GM18520 (cell line): ENCODE results near the gene NEK7.

Source experiments
- ATAC-seq: cut with Tn5 transposase; IDR thresholded peaks from one replicate; pipeline ENCODE4 v1.9.1; 2021; ENCODE audit not compliant: unreplicated experiment

NEK7 gene

DNA sequence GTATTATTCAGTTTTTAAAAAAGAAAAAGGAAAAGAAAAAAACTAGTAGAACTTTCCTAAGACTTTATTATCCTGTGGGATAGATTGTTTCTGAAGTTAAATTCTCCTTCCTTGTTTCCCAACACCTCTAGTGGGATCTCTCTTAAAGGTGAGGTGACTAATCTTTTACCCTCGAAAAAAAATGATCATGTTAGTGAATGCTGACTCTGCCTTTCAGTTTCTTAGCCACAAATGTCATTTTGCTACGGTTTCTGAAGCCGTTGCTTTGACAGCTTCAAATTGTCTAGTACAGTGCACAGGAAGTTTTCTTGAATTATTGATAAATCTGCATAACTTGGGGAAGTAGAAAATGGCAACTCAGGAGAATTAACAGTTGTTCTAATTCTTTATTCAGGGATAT is 13.0 kb upstream of the NEK7 start:
- ATAC-seq = no peak

DNA sequence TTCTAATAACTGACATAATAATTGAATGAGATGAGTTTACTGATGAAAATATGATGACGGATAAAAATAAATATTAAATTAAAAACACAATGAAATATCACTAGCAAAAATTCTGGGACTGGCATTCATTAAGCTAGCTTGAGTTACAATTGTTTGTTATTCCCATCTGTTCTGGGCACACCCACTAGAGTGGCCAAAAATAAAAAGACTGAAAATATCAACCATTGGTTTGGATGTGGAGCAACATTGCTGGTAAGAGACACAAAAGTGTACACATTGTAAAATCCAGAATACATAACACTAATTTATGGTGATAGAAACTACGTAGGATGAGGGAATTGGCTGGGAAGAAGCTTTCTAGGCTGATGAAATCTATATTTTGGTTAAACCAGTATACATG is 9.6 kb upstream of the NEK7 start:
- ATAC-seq = no peak

DNA sequence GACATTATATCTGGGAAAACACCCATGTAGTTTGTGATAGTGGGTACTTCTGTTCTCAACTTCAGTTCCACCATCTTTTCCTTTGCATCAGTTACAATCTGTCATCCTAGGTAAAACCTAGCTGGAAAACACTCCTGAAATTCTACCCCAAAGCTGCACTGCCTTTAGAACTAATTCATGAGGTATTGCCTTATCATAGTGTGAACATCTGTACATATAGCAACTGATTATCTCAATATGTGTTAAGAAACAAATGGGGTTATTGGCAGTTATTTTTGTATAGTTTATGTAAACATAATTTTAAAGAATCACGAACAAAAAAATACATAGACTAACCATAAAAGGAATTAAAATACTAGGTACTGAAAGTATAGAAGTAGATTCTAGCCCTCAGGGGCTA is 6.4 kb upstream of the NEK7 start:
- ATAC-seq = no peak

DNA sequence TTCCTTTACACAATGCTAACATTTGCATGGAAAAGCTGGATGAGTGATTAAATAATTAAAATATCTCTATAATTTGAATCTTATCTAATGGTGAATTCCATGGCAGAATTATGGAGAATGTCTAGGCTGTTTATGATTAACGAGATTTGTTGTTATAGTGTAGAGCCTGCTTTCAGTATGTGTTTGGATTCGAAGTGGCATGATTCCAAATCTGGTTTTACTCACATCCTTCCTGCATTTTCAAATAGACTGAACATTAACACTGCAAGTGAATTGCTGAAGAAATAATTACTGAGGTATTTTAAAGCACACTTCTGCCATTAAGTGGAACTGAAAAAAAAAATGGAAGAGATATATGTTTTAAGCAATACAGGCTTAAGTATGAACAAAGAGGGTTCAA is 5.1 kb upstream of the NEK7 start:
- no peak for ATAC-seq

DNA sequence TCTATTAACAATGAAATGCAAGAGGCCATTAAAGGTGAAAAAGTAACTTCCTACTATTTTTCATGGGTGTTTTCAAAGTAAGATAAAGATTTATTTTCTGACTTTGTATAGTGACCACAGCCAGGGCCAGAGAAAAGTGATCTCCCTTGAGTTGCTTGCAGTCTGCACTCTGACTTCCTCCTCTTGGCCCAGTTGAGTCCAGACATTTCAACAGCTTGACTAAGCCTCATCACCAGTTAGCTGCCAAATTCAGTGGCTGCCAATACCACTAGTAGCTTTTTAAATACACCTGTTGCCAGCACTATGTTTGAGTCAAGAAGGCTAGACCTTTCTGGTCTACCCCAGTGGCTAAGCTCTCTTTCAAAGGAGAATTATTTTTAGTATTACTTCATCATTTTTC is 3.7 kb upstream of the NEK7 start:
- ATAC-seq = no peak

DNA sequence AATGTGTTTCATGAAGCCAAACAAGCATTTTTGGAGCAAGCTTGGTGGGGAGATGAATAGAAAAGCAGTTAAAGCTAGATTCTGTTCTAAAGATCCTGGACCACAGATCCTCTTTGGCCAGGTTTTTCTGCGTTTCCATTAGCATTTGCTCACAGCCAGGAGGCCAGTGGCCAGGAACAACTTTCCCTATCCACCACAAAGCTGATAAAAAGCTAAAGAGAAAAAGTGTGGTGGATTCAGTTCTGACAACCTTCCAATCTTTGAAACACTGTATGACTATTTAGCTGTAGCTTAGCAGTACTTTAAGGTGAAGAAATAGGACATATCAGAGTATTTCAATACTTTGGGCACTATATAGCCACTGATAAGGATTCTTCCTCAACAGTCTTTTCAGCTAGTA is 3.0 kb upstream of the NEK7 start:
- no peak for ATAC-seq

DNA sequence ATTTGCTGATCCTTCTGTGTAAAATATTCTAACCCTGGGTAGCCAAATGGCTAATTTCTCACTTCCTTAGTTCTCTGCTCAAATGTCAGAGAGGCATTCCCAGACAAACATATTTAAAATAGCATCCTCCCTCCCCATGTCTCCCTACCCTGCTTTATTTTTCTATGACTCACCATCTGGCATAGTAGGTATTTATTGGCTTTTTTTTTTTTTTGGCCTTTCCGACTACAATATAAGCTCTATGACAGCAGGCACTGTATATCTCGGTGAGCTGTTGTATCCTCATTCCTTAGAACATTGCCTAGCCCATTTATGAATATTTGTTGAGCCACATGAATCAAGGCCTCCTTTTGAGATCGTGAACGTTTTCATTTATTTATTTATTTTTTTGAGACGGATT is 1.5 kb upstream of the NEK7 start:
- no peak for ATAC-seq

DNA sequence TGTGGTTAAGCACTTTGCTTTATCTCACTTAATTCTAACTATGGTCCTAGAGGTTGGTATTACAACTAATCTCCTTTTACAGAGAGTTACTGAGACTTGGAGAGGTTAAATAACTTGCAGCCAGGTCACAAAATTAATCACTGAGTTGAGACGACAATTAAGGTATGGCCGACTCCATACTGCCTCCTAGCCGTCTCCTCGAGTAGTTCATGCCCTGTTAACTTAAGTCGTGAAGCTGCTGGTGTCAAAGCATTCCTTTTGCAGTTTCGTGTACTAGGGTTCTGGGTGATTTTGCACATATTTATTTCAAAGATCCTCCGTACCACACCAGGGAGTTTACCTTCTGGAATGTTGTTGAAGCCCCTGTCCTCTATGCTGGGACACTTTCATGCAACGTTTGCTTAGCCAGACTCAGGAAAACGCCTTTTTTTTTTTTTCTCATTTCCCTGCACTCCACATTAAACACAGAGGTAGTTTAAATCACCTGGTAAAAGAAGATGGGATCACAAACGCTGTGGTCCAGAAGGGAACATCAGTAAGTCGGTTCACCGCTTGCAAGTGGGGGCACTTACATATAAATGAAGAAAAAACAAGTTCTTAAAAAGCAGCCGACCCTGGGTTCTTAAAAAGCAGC is 570 bp upstream of the NEK7 start:
- ATAC-seq = no peak

DNA sequence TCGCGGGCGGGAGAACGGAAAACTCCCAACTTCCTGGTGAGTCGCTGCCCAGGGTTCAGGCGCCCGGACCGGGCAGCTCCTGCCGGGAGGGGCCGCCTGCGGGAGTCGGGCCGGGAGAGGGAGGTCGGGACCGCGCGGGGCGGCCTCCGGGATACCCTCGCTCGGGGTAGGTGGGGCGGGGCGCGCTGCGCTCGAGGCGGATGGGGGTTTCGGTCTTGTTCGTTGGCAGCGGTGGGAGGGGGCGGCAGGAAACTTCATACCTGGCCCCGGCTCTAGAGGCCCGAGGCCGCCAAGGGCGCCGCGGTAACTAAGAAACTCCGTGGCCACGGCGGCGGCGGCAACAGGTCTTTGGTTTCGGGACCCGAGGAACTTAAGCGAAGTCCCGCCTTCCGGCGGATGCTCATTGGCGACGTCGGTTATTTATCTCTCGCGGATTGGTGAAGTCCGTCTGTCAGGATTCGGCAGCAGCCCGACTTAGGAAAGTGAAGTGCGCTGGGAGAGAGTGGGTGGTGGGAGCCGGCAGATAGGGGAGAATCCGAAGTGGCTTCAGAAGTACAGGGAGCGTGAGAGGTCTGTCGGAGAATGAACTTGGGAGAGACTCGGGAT is 546 bp downstream of the NEK7 start:
- peak; percentile 26 for ATAC-seq

DNA sequence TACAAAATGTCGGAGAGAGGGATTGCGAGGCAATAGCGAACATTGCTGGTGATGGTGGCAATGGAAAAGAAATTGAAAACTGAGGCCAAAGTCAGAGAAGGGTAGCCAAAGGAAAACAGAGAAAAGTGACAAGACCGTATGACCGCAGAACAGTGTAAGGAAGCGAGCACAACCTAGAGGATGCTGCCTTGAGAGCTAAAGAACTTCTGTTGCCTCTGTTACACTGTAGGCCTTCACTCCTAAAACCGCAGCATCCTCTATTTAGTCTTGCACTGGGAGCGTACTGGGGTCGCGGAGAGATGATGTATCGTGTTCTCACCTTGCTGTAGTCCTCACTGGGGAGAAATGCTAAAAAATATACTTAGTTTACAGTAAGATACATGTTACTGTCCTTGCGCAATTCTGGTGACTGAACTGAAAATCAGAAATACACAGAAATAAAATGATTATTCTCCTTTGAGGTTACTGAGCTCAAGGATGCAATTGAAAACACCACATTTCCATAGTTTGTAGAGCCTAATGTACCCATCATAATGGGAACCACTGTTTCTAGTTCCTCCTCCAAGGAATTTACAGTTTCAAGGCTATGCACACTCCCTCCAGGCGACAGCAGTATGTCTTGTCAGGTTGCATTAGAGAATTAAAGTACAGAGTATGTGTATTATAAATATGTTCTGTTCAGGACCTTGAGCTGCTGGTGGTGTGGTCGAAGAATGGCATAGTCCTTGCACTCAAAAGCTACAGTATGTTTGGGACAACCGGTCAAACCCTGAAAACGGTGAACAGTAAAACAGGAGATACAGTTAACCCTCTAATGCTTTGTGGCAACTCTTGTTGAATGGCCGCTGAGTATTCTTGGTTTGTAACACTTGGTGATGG is 1.3 kb downstream of the NEK7 start:
- ATAC-seq = no peak

DNA sequence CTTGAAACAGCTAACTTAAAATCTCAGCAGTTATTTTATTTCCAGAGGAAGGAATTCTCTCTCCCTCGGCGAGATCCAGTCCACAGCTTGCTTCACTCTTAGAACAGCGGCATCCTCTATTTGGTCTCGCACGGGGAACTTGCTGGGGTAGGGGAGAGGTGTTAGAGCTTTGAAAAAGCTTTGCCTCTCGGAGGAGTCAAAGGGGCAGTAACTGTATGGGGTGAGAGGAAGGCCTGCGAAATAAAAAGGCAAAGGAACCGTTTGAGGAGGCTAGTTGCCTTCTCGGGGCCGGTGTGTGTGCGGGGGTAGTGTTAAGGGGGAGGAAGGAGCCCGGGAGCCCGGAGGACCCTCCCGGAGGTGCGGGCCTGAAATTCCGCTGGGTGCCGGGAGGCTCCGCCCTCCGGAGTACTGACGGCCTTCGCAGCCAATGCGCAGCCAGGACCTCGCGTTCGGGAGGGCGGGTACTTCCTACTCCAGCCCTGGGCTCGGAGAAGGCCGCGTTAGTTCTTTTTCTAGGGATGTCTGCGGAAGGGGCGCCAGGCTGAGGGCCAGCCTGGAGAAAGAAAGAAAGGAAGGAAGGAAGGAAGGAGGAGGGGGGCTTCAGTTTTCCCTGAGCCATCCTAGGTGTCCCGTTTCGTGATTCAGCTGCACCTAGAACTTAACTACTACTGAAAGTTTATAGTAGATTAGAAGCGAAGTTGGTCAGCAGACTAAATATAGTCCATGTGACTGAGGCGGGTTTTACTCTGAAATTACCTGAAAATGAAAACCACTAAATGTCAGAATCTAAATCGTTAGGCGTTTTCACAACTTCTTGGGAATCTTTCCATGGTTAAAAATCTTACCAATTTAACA is 2.2 kb downstream of the NEK7 start:
- peak; percentile 54 for ATAC-seq

DNA sequence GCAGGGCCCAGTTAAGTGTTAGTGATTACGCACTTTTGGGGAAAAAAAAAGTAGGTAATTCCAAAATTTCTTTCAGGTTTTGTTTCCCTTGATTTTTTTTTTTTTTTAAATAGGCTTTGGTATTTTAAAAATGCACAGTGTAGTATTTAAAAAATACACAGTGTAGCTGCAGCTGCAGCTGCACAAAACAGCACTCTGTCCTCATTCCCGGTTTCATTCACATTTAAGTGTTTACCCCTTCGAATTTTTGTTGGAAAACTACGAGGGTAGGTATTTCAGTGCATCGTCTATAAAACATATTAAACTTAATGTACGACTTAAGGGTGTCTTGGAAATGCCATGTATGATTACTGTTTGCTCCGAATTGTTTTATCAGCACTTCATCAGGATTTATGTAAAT is 3.4 kb downstream of the NEK7 start:
- ATAC-seq = no peak

DNA sequence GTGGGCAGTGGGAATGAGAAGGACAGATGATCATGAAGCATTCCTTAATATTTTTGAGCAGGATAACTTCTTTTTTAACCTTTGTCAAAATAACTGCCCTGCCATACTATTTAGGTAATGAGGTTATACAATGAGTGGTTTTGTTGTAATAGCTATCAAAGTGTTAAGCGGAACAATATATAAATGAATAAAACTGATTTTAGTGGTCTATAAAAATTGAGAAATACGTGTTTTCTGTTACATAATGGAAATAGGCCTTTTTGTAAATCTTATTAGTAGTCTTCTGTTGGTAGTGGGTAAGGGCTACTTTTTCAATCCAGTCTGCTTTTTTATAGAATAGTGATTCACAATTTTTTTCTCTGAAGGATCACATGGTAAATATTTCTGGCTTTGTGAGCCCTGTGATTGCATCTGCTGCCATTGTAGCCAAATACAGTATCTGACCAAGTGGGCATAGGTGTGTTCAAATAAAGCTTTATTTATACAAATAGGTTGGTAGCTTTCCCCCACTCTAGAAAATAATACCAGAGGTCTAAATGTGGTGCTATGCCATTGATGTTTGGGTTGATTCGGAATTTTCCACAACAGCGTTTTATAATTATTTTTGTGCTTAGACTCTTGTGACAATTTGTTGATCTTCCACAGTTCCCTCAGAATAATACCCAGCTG is 4.3 kb downstream of the NEK7 start:
- no peak for ATAC-seq

DNA sequence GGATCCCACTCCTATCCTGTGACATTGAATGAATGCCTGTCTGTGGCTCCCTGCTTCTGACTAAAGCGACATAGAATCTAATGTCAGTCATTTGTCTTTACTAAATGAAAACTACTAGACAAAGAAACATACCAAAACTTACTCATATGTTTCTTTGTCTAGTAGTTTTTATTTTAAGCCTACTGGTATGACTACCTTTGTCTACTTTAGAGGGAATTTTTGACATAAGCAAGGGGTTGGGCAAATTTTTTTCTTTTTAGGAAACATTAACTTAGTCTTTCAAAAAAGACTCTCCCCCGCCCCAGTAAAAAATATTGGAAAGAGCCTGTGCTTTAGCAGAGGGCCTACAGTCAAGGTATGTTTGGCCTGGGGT is 4.9 kb downstream of the NEK7 start:
- no peak for ATAC-seq

DNA sequence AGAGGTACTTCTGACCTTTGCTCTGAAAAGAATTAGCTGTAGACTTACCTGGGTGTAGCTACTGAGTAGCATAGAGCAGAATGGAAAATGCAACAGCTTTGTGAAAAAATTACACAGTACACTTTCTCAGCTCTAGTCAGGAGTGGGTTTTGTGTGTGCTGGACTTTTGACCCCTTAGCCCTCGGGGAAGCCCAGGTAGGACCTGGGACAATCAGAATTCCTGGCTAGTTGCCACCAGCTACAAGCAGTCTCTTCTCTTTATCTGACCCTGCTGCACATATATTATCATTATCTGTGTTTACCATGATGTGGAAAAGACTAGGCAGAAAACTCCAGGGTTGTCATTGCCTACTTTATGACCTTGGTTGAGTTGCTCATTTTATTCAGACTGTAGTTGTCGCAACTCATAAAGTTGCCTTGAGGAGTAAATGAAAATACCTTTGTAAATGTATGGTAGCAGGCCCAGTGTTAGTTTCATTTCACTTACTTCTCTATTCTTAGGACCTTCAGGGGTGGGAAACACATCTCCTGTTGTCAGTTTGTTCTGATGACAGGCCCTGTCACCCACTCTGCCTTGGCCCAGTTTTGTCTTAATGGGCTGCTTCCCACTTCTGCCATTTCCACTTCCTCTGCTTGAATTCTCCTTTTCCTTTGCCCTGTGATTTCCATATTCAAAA is 5.4 kb downstream of the NEK7 start:
- ATAC-seq = peak; percentile 21

DNA sequence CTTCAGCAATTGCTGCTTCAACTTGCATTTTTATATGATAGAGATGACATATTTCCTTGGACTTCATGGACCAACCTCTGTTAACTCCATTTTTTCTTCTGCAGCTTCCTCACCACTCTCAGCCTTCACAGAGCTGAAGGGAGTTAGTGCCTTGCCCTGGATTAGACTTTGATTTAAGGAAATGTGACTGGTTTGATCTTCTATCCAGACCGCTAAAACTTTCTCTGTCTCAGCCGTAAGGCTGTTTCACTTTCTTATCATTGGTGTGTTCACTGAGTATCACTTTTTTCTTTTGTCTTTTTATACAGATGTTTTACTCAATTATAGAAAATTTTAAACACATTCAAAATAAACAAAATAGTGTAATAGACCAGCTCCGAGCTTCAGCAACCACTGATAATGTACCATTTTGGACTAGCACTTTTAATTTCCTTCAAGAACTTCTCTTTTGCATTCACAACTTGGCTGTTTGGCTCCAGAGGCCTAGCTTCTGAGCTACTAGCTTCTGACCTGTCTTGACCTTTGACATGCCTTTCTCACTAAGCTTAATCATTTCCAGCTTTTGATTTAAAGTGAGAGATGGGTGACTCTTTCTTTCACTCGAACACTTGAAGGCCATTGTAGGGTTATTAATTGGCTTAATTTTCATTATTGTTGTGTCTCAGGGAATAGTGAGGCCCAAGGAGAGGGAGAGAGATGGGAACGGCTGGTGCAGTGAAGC is 9.3 kb downstream of the NEK7 start:
- no peak for ATAC-seq

DNA sequence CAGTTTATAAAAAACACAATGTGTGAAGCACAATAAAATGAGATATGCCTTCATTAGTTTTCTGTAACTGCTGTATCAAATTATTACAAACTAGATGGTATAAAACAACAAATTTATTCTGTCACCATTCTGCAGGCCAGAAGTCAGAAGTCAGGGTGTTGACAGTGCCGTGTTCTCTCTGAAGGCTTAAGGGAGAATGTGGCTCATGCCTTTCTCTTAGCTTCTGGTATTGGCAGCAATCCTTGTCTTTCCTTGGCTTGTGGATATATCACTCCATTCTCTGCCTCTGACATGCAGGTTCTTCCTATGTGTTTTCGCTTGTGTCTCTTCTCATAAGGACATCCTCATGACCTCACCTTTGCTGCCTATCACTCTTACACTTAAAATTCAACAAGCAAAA is 10.1 kb downstream of the NEK7 start:
- no peak for ATAC-seq

DNA sequence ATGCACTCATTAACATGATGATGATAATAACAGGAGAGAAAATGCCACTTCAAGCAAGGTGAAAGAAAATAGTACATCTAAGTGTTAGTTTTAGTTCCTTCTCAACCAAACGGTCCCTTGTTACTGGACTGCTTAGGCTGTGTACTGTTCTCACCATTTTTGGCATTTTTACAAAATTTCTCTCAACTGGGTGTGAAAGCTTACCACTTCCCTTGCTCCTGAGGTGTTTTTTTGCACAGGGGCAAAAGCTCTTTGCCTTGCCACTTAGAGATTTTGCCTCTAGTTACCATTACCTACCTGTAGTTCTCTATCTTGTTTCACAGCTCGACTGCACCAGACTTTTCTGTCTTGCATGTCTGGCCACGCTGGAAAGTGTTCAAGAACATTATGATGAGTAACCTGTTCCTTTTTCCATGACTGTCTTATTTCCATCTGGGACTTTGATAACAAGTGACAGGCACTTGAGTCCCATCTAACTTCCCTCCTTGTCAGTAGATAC is 10.7 kb downstream of the NEK7 start:
- ATAC-seq = peak; percentile 83

DNA sequence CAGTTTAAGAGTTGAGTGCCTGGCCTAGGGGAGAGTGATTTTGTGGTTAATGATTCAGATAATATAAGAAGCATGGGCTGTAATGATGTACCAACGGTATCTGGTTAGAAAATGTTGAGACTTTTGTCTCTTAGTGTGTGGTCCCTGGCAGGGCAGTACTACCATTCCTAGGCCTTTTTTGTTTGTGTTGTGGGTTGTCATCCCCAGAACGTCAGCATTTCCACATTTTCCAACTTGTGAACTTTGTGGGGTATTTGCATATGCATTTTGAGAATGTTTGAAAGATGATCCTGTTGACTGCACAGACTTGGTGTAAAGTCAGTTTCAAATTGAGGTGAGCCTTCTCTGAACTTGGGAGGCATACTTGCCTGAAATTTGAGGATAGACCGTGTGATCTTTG is 11.4 kb downstream of the NEK7 start:
- no peak for ATAC-seq

DNA sequence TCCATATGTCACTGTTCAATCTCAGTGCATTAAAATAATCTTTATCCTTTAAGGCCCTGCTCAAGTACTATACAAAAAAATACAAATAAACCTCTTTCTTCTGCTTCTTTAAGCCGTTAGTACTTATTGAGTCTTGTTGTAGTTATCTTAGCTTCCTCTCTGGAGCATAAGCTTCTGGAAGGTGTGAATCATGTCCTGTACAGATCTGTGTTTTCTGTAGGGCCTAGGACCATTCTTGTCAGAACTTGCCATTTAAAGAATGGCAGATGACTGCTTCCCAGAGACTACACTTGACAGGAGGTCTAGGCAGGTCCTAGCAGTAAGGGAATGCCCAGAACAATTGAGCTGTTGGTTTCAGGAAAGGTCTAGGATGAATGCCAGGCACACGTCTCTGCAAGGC is 12.9 kb downstream of the NEK7 start:
- ATAC-seq = no peak
